ENCODE measurements around the gene TIGD3. TPM values are rescaled to one million over a fixed set of nuclear protein-coding genes. Genes with fewer than 3 reads are reported as not detected.

TIGD3 gene
- total and polyA plus RNA-seq, 2 of the 13 experiments (the other 11 are each of a cell fraction or from before 2014, with no cell fraction given) = 0.49 to 4.9 TPM

- no peak for TF ChIP-seq TRIM22 (IDR thresholded peaks at IDR 0.05)
- peak; percentile 95; the same call in 1 of the 2 replicates for TF ChIP-seq ZBTB34 (CRISPR knock-in tag; IDR thresholded peaks at IDR 0.05)
- TF ChIP-seq BATF2 (CRISPR knock-in tag; IDR thresholded peaks at IDR 0.05) = no peak
- peak; percentile 6 for TF ChIP-seq PPARG (CRISPR knock-in tag; conservative IDR thresholded peaks at IDR 0.05)
- no peak for TF ChIP-seq MAFK (conservative IDR thresholded peaks at IDR 0.05 in 1 of 2, IDR thresholded peaks at IDR 0.05 in 1 of 2; ENCODE audit: low read length in 2 of 2)
- TF ChIP-seq FOXM1 (CRISPR knock-in tag; IDR thresholded peaks at IDR 0.05) = no peak
- peak; percentile 41; the same call in 1 of the 2 replicates for TF ChIP-seq ZNF333 (CRISPR knock-in tag; IDR thresholded peaks at IDR 0.05; ENCODE audit: borderline replicate concordance)
- TF ChIP-seq SMAD1 (CRISPR knock-in tag; IDR thresholded peaks at IDR 0.05; ENCODE audit: borderline replicate concordance, low read depth) = no peak
- no peak for TF ChIP-seq NFE2L1 (CRISPR knock-in tag; IDR thresholded peaks at IDR 0.05; ENCODE audit: borderline replicate concordance)
- TF ChIP-seq ZNF773 (CRISPR knock-in tag; IDR thresholded peaks at IDR 0.05; ENCODE audit: borderline replicate concordance) = no peak
- TF ChIP-seq SP140L (CRISPR knock-in tag; IDR thresholded peaks at IDR 0.05; ENCODE audit: borderline replicate concordance) = peak; percentile 69; the same call in 1 of the 2 replicates
- TF ChIP-seq ZNF605 (CRISPR knock-in tag; IDR thresholded peaks at IDR 0.05) = peak; percentile 97
- no peak for TF ChIP-seq ZBTB33 (CRISPR knock-in tag; IDR thresholded peaks at IDR 0.05)
- TF ChIP-seq ZNF407 (CRISPR knock-in tag; IDR thresholded peaks at IDR 0.05; ENCODE audit: not compliant biosample characterization) = no peak
These were observed 27.7 kb downstream of the TIGD3 start, which contains the start of gene SLC25A45 (continued) for GRCh38 chr11:65382033-65382803.
